WTC11 (cell line): ENCODE results near the gene CACNA1C. TPM values are rescaled to one million over a fixed set of nuclear protein-coding genes. Genes with fewer than 3 reads are reported as not detected.

Experiments
- ATAC-seq: fragments of 200-7000 bp; cut with Tn5 transposase; 2 replicates; pipeline ENCODE4 v1.10.0; 2021; ENCODE audit warnings: mild to moderate bottlenecking, moderate library complexity
- CTCF ChIA-PET: fragments of 300-600 bp; sonication (Branson Sonifier 250); formaldehyde crosslinking; loops from one replicate; lab custom pipeline; 2021; ENCODE audit warnings: antibody characterized with exemption; lab: Charles Lee
- POLR2A ChIA-PET: fragments of 350-600 bp; sonication (Branson Sonifier 250); formaldehyde crosslinking; loops from one replicate; lab custom pipeline; 2021; ENCODE audit warnings: antibody characterized with exemption; lab: Charles Lee
- DNase-seq: peaks from one replicate; pipeline ENCODE4 v3.0.0; 2021; ENCODE audit warnings: low spot score
- H3K27ac Mint-ChIP-seq: 2 replicates; pipeline ENCODE4 v1.8.0; 2021; ENCODE audit warnings: mixed read lengths
- H3K27me3 Mint-ChIP-seq: 2 replicates; pipeline ENCODE4 v1.8.0; 2021; ENCODE audit warnings: low read depth, mild to moderate bottlenecking, moderate library complexity, mixed read lengths
- H3K36me3 Mint-ChIP-seq: 2 replicates; pipeline ENCODE4 v1.8.0; 2021; ENCODE audit warnings: mixed read lengths
- H3K4me1 Mint-ChIP-seq: 2 replicates; pipeline ENCODE4 v1.8.0; 2022; ENCODE audit warnings: mixed read lengths
- H3K4me3 Mint-ChIP-seq: 2 replicates; pipeline ENCODE4 v1.8.0; 2021; ENCODE audit warnings: mild to moderate bottlenecking, moderate library complexity, mixed read lengths
- H3K9me3 Mint-ChIP-seq: 2 replicates; pipeline ENCODE4 v1.8.0; 2021; ENCODE audit warnings: mixed read lengths
- AFF4 ChIP-seq: sonication (generic); formaldehyde crosslinking; IDR thresholded peaks from 2 replicates; pipeline ENCODE4 v1.8.1; 2023; ENCODE audit warnings: mild to moderate bottlenecking, missing genetic modification reagents, borderline replicate concordance
- ATF2 ChIP-seq: sonication (generic); formaldehyde crosslinking; IDR thresholded peaks from 2 replicates; pipeline ENCODE4 v1.8.1; 2022; ENCODE audit warnings: low read depth, missing genetic modification reagents, borderline replicate concordance
- CBFB ChIP-seq: sonication (generic); formaldehyde crosslinking; IDR thresholded peaks from 2 replicates; pipeline ENCODE4 v1.8.1; 2022; ENCODE audit warnings: mild to moderate bottlenecking, low read depth, missing genetic modification reagents
- ETV6 ChIP-seq: sonication (generic); formaldehyde crosslinking; IDR thresholded peaks from 2 replicates; pipeline ENCODE4 v1.8.1; 2022; ENCODE audit warnings: mild to moderate bottlenecking, missing genetic modification reagents
- GRHL2 ChIP-seq: fragments of 250-450 bp; sonication (Bioruptor Pico); IDR thresholded peaks from 2 replicates; pipeline ENCODE4 v1.8.0; 2022; ENCODE audit warnings: mild to moderate bottlenecking, moderate library complexity; ENCODE audit not compliant: insufficient replicate concordance, severe bottlenecking
- JAZF1 ChIP-seq: fragments of 250-450 bp; sonication (Bioruptor Pico); IDR thresholded peaks from 2 replicates; pipeline ENCODE4 v1.9.0; 2021; ENCODE audit warnings: moderate library complexity, mild to moderate bottlenecking, inconsistent platforms
- JUN ChIP-seq: sonication (generic); formaldehyde crosslinking; IDR thresholded peaks from 2 replicates; pipeline ENCODE4 v1.8.0; 2023; ENCODE audit warnings: mild to moderate bottlenecking, missing genetic modification reagents
- MLX ChIP-seq: sonication (generic); formaldehyde crosslinking; IDR thresholded peaks from 2 replicates; pipeline ENCODE4 v1.8.1; 2023; ENCODE audit warnings: mild to moderate bottlenecking, missing genetic modification reagents, moderate library complexity
- NR2C2 ChIP-seq: sonication (generic); formaldehyde crosslinking; IDR thresholded peaks from 2 replicates; pipeline ENCODE4 v1.8.0; 2022; ENCODE audit warnings: mild to moderate bottlenecking, missing genetic modification reagents
- NR3C1 ChIP-seq: sonication (generic); formaldehyde crosslinking; conservative IDR thresholded peaks from 2 replicates; pipeline ENCODE4 v1.8.1; 2023; ENCODE audit warnings: low read depth, mild to moderate bottlenecking, missing genetic modification reagents
- RELA ChIP-seq: sonication (generic); formaldehyde crosslinking; IDR thresholded peaks from 2 replicates; pipeline ENCODE4 v1.8.1; 2022; ENCODE audit warnings: missing genetic modification reagents, mild to moderate bottlenecking, borderline replicate concordance
- SMAD3 ChIP-seq: sonication (generic); formaldehyde crosslinking; IDR thresholded peaks from 2 replicates; pipeline ENCODE4 v1.8.0; 2022; ENCODE audit warnings: missing genetic modification reagents, mild to moderate bottlenecking, borderline replicate concordance
- SMAD4 ChIP-seq: sonication (generic); formaldehyde crosslinking; IDR thresholded peaks from 2 replicates; pipeline ENCODE4 v1.8.0; 2022; ENCODE audit warnings: mild to moderate bottlenecking, missing genetic modification reagents
- TCF7 ChIP-seq: sonication (generic); formaldehyde crosslinking; IDR thresholded peaks from 2 replicates; pipeline ENCODE4 v1.8.0; 2022; ENCODE audit warnings: mild to moderate bottlenecking, low read depth, missing genetic modification reagents, moderate library complexity
- ZNF138 ChIP-seq: sonication (generic); formaldehyde crosslinking; conservative IDR thresholded peaks from 2 replicates; pipeline ENCODE4 v1.8.1; 2022; ENCODE audit warnings: mild to moderate bottlenecking, moderate library complexity, missing genetic modification reagents
- ZNF232 ChIP-seq: sonication (generic); formaldehyde crosslinking; IDR thresholded peaks from 2 replicates; pipeline ENCODE4 v1.8.0; 2022; ENCODE audit warnings: mild to moderate bottlenecking, missing genetic modification reagents
- ZNF317 ChIP-seq: sonication (generic); formaldehyde crosslinking; IDR thresholded peaks from 2 replicates; pipeline ENCODE4 v1.8.1; 2023; ENCODE audit warnings: low read depth, mild to moderate bottlenecking, moderate library complexity, missing genetic modification reagents, borderline replicate concordance
- total RNA-seq: library from RNA; stranded (reverse); gene quantifications from 3 replicates; pipeline ENCODE4 v1.2.3, GENCODE V29; 2021
- TF ChIP-seq, protein P1 (sequence below): sonication (generic); formaldehyde crosslinking; IDR thresholded peaks from 2 replicates; pipeline ENCODE4 v1.8.1; 2022; ENCODE audit warnings: mild to moderate bottlenecking, missing genetic modification reagents, moderate library complexity, borderline replicate concordance
- TF ChIP-seq, protein P2 (sequence below): sonication (generic); formaldehyde crosslinking; IDR thresholded peaks from 2 replicates; pipeline ENCODE4 v1.8.0; 2022; ENCODE audit warnings: mild to moderate bottlenecking, missing genetic modification reagents

The CACNA1C gene
- total RNA-seq, 1 experiment from 2014 or later = 1.7 TPM

DNA sequence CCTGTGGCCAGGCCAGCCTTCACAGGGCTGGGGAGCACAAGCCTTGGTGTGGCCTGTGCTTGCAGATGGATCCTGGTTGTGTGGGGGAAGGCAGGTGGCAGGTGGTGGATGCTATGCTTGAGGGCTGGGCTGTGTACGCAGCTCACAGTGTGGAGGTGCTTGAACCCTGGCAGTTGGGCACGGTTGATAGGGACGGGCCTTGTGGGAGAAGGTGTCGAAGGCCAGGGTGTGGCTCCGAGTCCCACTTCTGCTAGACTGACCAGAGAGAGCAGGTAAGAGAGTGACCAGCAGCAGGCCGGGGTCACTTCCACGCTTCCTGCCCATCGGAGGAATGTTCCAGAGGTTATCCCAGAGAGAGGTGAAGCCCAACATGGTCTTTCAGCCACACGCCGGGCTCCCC is 85.5 kb downstream of the CACNA1C start (continued):
- no peak for TF ChIP-seq SMAD4 (CRISPR knock-in tag)
- no peak for TF ChIP-seq CBFB (CRISPR knock-in tag)
- TF ChIP-seq NR2C2 = no peak
- TF ChIP-seq JAZF1 (CRISPR knock-in tag) = no peak
- TF ChIP-seq GRHL2 (CRISPR knock-in tag) = no peak

GRCh38 chr12:2138871-2139308 is 86.1 kb downstream of the CACNA1C start:
- TF ChIP-seq MLX (CRISPR knock-in tag) (no peak), SMAD3 (CRISPR knock-in tag) (no peak), JUN (CRISPR knock-in tag) (no peak), ZNF232 (CRISPR knock-in tag) (no peak), ZNF317 (CRISPR knock-in tag) (no peak), NR3C1 (no peak), ATF2 (CRISPR knock-in tag) (no peak), RELA (CRISPR knock-in tag) (no peak), ETV6 (no peak), TCF7 (no peak), ZNF138 (CRISPR knock-in tag) (no peak), GRHL2 (CRISPR knock-in tag) (no peak), AFF4 (no peak), CBFB (CRISPR knock-in tag) (no peak)
- TF ChIP-seq, protein P1, sequence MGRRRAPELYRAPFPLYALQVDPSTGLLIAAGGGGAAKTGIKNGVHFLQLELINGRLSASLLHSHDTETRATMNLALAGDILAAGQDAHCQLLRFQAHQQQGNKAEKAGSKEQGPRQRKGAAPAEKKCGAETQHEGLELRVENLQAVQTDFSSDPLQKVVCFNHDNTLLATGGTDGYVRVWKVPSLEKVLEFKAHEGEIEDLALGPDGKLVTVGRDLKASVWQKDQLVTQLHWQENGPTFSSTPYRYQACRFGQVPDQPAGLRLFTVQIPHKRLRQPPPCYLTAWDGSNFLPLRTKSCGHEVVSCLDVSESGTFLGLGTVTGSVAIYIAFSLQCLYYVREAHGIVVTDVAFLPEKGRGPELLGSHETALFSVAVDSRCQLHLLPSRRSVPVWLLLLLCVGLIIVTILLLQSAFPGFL (CRISPR knock-in tag) = no peak
- TF ChIP-seq, protein P2, sequence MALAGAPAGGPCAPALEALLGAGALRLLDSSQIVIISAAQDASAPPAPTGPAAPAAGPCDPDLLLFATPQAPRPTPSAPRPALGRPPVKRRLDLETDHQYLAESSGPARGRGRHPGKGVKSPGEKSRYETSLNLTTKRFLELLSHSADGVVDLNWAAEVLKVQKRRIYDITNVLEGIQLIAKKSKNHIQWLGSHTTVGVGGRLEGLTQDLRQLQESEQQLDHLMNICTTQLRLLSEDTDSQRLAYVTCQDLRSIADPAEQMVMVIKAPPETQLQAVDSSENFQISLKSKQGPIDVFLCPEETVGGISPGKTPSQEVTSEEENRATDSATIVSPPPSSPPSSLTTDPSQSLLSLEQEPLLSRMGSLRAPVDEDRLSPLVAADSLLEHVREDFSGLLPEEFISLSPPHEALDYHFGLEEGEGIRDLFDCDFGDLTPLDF (CRISPR knock-in tag) = no peak
- CTCF ChIA-PET = interaction anchor here (1.2 kb wide), 1 partner anchor 20 kb away, joined by 3 read pairs; no protein-coding TSS in a partner anchor
- POLR2A ChIA-PET = no interaction called here
- Mint-ChIP-seq H3K27me3 (no peaks in the 10 kb centered on the region; the same call in 1 of the 2 replicates), H3K27ac (no peak overlapping the region), H3K36me3 (no peaks in the 10 kb centered on the region), H3K4me1 (peaks cover 10% of the 10 kb centered on the region), H3K9me3 (no peaks in the 10 kb centered on the region), H3K4me3 (no peak overlapping the region)
- ATAC-seq (no peak), DNase-seq (no peak)
